A549 (cell line): ENCODE results near the gene LNPEP. TPM values are rescaled to one million over a fixed set of nuclear protein-coding genes. Genes with fewer than 3 reads are reported as not detected.
A peak's percentile ranks its signal among the peaks of the same experiment; 100 is the strongest.

Source experiments
- ATAC-seq, 2 experiments: fragments of 200-7000 bp in 1 of 2; fragments of >200 bp in 1 of 2; cut with Nextera tagmentation in 1 of 2; cut with Tn5 transposase in 1 of 2; 3 replicates each; pipeline versions ENCODE4 v1.8.0 to v1.9.1; 2018 to 2020; ENCODE audit warnings: mild to moderate bottlenecking in 1 of 2, moderate library complexity in 1 of 2
- CTCF ChIA-PET: fragments of 300-600 bp; sonication (Branson Sonifier 250); formaldehyde crosslinking; extraction: SDS; loops from one replicate; lab custom pipeline; 2021; ENCODE audit warnings: antibody characterized with exemption, inconsistent platforms; lab: Yijun Ruan, JAX
- POLR2A ChIA-PET: fragments of 350-600 bp; formaldehyde crosslinking; extraction: SDS; loops from one replicate; lab custom pipeline; 2021; ENCODE audit warnings: antibody characterized with exemption, inconsistent platforms; lab: Yijun Ruan, JAX
- DNase-seq, 2 experiments: peaks; one replicate each; pipeline versions ENCODE4 v3.0.0 to v3.0.0-alpha.2; 2011 to 2016; ENCODE audit warnings: low read depth in 1 of 2, low spot score in 1 of 2
- FAIRE-seq: peaks from 2 replicates; lab custom pipeline; 2011; peaks lifted over from hg19 to GRCh38; lab: Jason Lieb, UNC
- H3K27ac ChIP-seq, 2 experiments: fragments of >200 bp; sonication (Bioruptor Twin); formaldehyde crosslinking; 3 replicates each; pipeline ENCODE4 v1.5.1; 2016 to 2017
- H3K4me1 ChIP-seq: fragments of >200 bp; sonication (Bioruptor Twin); formaldehyde crosslinking; 3 replicates; pipeline ENCODE4 v1.6.1; 2016
- H3K4me2 ChIP-seq: fragments of >200 bp; sonication (Bioruptor Twin); formaldehyde crosslinking; 3 replicates; pipeline ENCODE4 v1.6.1; 2016
- H3K4me3 ChIP-seq: fragments of >200 bp; sonication (Bioruptor Twin); formaldehyde crosslinking; 3 replicates; pipeline ENCODE4 v1.5.1; 2016
- H3K9me3 ChIP-seq: fragments of >200 bp; sonication (Bioruptor Twin); formaldehyde crosslinking; 3 replicates; pipeline ENCODE4 v1.6.1; 2016
- BCL3 ChIP-seq: fragments of >200 bp; sonication (Bioruptor Twin); formaldehyde crosslinking; IDR thresholded peaks from 3 replicates; pipeline ENCODE4 v1.6.1; 2016
- BHLHE40 ChIP-seq: IDR thresholded peaks from 2 replicates; pipeline ENCODE4 v1.6.1; 2012; ENCODE audit warnings: low read depth, low read length, inconsistent platforms
- CBX8 ChIP-seq: fragments of 200-600 bp; sonication (generic); IDR thresholded peaks from 2 replicates; pipeline ENCODE4 v1.6.1; 2016
- CHD2 ChIP-seq: fragments of 150-350 bp; IDR thresholded peaks from 2 replicates; pipeline ENCODE4 v1.6.1; 2014; ENCODE audit warnings: low read length; ENCODE audit not compliant: partially characterized antibody
- CHD4 ChIP-seq: fragments of 200-600 bp; sonication (generic); IDR thresholded peaks from 2 replicates; pipeline ENCODE4 v1.6.1; 2016; ENCODE audit warnings: antibody characterized with exemption, mild to moderate bottlenecking, borderline replicate concordance
- CTCF ChIP-seq: fragments of >200 bp; sonication (Bioruptor Twin); formaldehyde crosslinking; IDR thresholded peaks from 3 replicates; pipeline ENCODE4 v1.5.1; 2016
- EHF ChIP-seq: fragments of 250-450 bp; sonication (Bioruptor Pico); IDR thresholded peaks from 2 replicates; pipeline ENCODE4 v1.5.0; 2020; ENCODE audit warnings: mild to moderate bottlenecking
- ELK1 ChIP-seq: fragments of 150-350 bp; IDR thresholded peaks from 2 replicates; pipeline ENCODE4 v1.6.1; 2014; ENCODE audit warnings: low read depth, mild to moderate bottlenecking, low read length
- EP300 ChIP-seq, 2 experiments: fragments of >200 bp; sonication (Bioruptor Twin); formaldehyde crosslinking; IDR thresholded peaks; 2 replicates in 1 of 2; 3 replicates in 1 of 2; pipeline ENCODE4 v1.6.1; 2016 to 2017
- ESRRA ChIP-seq: fragments of 150-350 bp; IDR thresholded peaks from 2 replicates; pipeline ENCODE4 v1.6.1; 2014; ENCODE audit warnings: mild to moderate bottlenecking, low read length, borderline replicate concordance
- FOSL2 ChIP-seq, 2 experiments: fragments of 450-650 bp in 1 of 2; fragments of >200 bp in 1 of 2; sonication (Bioruptor Twin) in 1 of 2; formaldehyde crosslinking; IDR thresholded peaks; 2 replicates each; pipeline versions ENCODE4 v1.5.0 to v1.6.1; 2016 to 2020; ENCODE audit warnings: mild to moderate bottlenecking in 1 of 2, moderate library complexity in 1 of 2
- FOXS1 ChIP-seq: fragments of 250-450 bp; sonication (Bioruptor Pico); IDR thresholded peaks from 2 replicates; pipeline ENCODE4 v1.5.0; 2020; ENCODE audit warnings: mild to moderate bottlenecking, moderate library complexity
- GATA3 ChIP-seq: IDR thresholded peaks from 2 replicates; pipeline ENCODE4 v1.6.1; 2012; ENCODE audit warnings: borderline replicate concordance
- HES2 ChIP-seq: fragments of >200 bp; sonication (Bioruptor Twin); formaldehyde crosslinking; IDR thresholded peaks from 2 replicates; pipeline ENCODE4 v1.6.1; 2016
- HEYL ChIP-seq: fragments of 250-450 bp; sonication (Bioruptor Pico); IDR thresholded peaks from 2 replicates; pipeline ENCODE4 v1.8.0; 2021; ENCODE audit warnings: mild to moderate bottlenecking, moderate library complexity
- HOXB13 ChIP-seq: fragments of 250-450 bp; sonication (Bioruptor Pico); IDR thresholded peaks from 2 replicates; pipeline ENCODE4 v1.5.0; 2020; ENCODE audit warnings: low read depth, mild to moderate bottlenecking, moderate library complexity
- HOXB5 ChIP-seq: fragments of 250-450 bp; sonication (Bioruptor Pico); IDR thresholded peaks from 2 replicates; pipeline ENCODE4 v1.5.0; 2020; ENCODE audit warnings: mild to moderate bottlenecking, moderate library complexity
- MAZ ChIP-seq: fragments of 150-350 bp; IDR thresholded peaks from 2 replicates; pipeline ENCODE4 v1.6.1; 2014; ENCODE audit warnings: antibody characterized with exemption, low read depth, low read length, borderline replicate concordance
- MYC ChIP-seq: IDR thresholded peaks from 2 replicates; pipeline ENCODE4 v1.6.1; 2012; ENCODE audit warnings: mild to moderate bottlenecking, inconsistent platforms, low read length, improper control_type of control experiment, borderline replicate concordance
- NPAS2 ChIP-seq: fragments of 250-450 bp; sonication (Bioruptor Pico); IDR thresholded peaks from 2 replicates; pipeline ENCODE4 v1.8.0; 2022; ENCODE audit warnings: mild to moderate bottlenecking, moderate library complexity, borderline replicate concordance
- RARB ChIP-seq: fragments of 250-450 bp; sonication (Bioruptor Pico); IDR thresholded peaks from 2 replicates; pipeline ENCODE4 v1.8.0; 2021; ENCODE audit warnings: mild to moderate bottlenecking, moderate library complexity
- RCOR1 ChIP-seq: fragments of 150-350 bp; IDR thresholded peaks from 2 replicates; pipeline ENCODE4 v1.6.1; 2014; ENCODE audit warnings: antibody characterized with exemption, low read length, low read depth
- RNF2 ChIP-seq: fragments of 200-600 bp; sonication (generic); IDR thresholded peaks from 2 replicates; pipeline ENCODE4 v1.6.1; 2016; ENCODE audit warnings: low read depth, mild to moderate bottlenecking, antibody characterized with exemption, moderate library complexity, borderline replicate concordance
- SMC3 ChIP-seq: fragments of >200 bp; sonication (Bioruptor Twin); formaldehyde crosslinking; IDR thresholded peaks from 3 replicates; pipeline ENCODE4 v1.6.1; 2018; ENCODE audit warnings: inconsistent platforms
- TFCP2L1 ChIP-seq: fragments of 250-450 bp; sonication (Bioruptor Pico); IDR thresholded peaks from 2 replicates; pipeline ENCODE4 v1.5.0; 2021; ENCODE audit warnings: mild to moderate bottlenecking
- TP53 ChIP-seq: fragments of 250-450 bp; sonication (Bioruptor Pico); IDR thresholded peaks from 2 replicates; pipeline ENCODE4 v1.5.0; 2021; ENCODE audit warnings: mild to moderate bottlenecking, moderate library complexity
- WGBS: methylation state at CpG from one replicate; pipeline ENCODE4 v1.1.6; 2017; ENCODE audit errors: missing lambda C conversion rate; 5-methylcytosine and 5-hydroxymethylcytosine counted together
- polyA plus RNA-seq, 4 experiments: library from polyadenylated mRNA; depleted of rRNA in 3 of 4; stranded (reverse); fragments of >200 nt; fragmentation: RNase III in 1 of 4; extraction: RNeasy Plus Mini Kit Qiagen cat#74134 plus additional on column Dnase treatment in 1 of 4; gene quantifications; 2 replicates in 3 of 4; 3 replicates in 1 of 4; pipeline ENCODE4 v1.2.3, GENCODE V29; 2011 to 2017
- TF ChIP-seq, protein P1 (sequence below): IDR thresholded peaks from 2 replicates; pipeline ENCODE4 v1.6.1; 2012
- TF ChIP-seq, protein P2 (sequence below): IDR thresholded peaks from 2 replicates; pipeline ENCODE4 v1.6.1; 2012; ENCODE audit warnings: low read depth, borderline replicate concordance
- TF ChIP-seq, protein P3 (sequence below): fragments of 250-450 bp; sonication (Bioruptor Pico); IDR thresholded peaks from 2 replicates; pipeline ENCODE4 v1.5.0; 2021; ENCODE audit warnings: mild to moderate bottlenecking, moderate library complexity, borderline replicate concordance

Gene LNPEP
- polyA plus RNA-seq, 2 of the 4 experiments (the other 2 are of a cell fraction) = 5.9 to 19.7 TPM

DNA sequence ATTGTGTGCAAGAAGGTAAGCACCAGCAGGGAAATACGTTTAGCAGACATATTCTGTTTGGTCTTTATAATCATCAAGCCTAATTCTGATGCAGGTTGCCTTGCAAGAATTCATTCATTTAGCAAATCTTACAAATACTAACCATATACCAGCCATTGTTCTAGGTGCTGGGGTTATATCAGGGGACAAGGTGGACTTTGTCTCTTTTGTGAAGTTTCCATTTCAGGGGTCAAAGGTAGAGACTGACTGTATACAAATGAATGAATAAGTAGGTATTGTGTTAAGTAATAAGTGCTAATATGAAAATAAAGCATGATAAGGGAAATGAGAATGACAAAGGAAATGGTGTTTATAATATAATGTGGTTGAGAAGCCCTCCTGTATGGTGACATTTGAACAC is 64.0 kb downstream of the LNPEP start:
- CTCF ChIA-PET = no interaction called here
- POLR2A ChIA-PET = no interaction called here
- DNase-seq (no peak), ATAC-seq (no peak), FAIRE-seq (no peak)
- Histone ChIP-seq H3K4me1 (no peaks in the 10 kb centered on the region), H3K4me2 (no peak overlapping the region), H3K27ac (no peak overlapping the region), H3K9me3 (no peaks in the 10 kb centered on the region), H3K4me3 (no peak overlapping the region)
- TF ChIP-seq MAZ = no peak
- no peak for TF ChIP-seq HOXB13 (CRISPR knock-in tag)
- no peak for TF ChIP-seq CHD2
- TF ChIP-seq RARB (CRISPR knock-in tag) = no peak
- TF ChIP-seq CBX8 = no peak
- no peak for TF ChIP-seq HOXB5 (CRISPR knock-in tag)
- no peak for TF ChIP-seq EHF (CRISPR knock-in tag)
- no peak for TF ChIP-seq ESRRA
- TF ChIP-seq FOXS1 (CRISPR knock-in tag) = no peak
- TF ChIP-seq ELK1 = no peak
- TF ChIP-seq EP300 (IDR thresholded peaks at IDR 0.05) = no peak
- no peak for TF ChIP-seq BHLHE40
- TF ChIP-seq GATA3 = no peak
- TF ChIP-seq, protein P1, sequence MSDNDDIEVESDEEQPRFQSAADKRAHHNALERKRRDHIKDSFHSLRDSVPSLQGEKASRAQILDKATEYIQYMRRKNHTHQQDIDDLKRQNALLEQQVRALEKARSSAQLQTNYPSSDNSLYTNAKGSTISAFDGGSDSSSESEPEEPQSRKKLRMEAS = no peak
- TF ChIP-seq NPAS2 (CRISPR knock-in tag) = no peak
- TF ChIP-seq RNF2 = no peak
- no peak for TF ChIP-seq CHD4
- TF ChIP-seq, protein P2, sequence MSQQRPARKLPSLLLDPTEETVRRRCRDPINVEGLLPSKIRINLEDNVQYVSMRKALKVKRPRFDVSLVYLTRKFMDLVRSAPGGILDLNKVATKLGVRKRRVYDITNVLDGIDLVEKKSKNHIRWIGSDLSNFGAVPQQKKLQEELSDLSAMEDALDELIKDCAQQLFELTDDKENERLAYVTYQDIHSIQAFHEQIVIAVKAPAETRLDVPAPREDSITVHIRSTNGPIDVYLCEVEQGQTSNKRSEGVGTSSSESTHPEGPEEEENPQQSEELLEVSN = no peak
- TF ChIP-seq MYC = no peak
- TF ChIP-seq SMC3 = no peak
- WGBS = 94% methylated on average over 1 of the region's 1 CpG

GRCh38 chr5:97000391-97000790 is 64.5 kb downstream of the LNPEP start:
- peak in 1 of 2 experiments; percentile 1 for DNase-seq
- no peaks in the 10 kb centered on the region for H3K9me3 ChIP-seq
- no peaks in the 10 kb centered on the region for H3K4me1 ChIP-seq
- ATAC-seq = no peak
- no peak overlapping the region for H3K27ac ChIP-seq
- ChIA-PET CTCF (no interaction called here), POLR2A (no interaction called here)
- WGBS = 61% methylated on average over 3 of the region's 3 CpGs
- no peak for TF ChIP-seq FOSL2 (IDR thresholded peaks at IDR 0.05)
- TF ChIP-seq FOSL2 (CRISPR knock-in tag; IDR thresholded peaks at IDR 0.05) = no peak
- no peak for TF ChIP-seq FOXS1 (CRISPR knock-in tag)
- no peak for TF ChIP-seq RARB (CRISPR knock-in tag)
- no peak for TF ChIP-seq BCL3
- no peak for TF ChIP-seq SMC3
- no peak for TF ChIP-seq HES2
- no peak for TF ChIP-seq RCOR1
- no peak for TF ChIP-seq BHLHE40
- TF ChIP-seq CHD2 = no peak
- no peak for TF ChIP-seq TP53 (CRISPR knock-in tag)
- TF ChIP-seq MYC = no peak
- no peak for TF ChIP-seq TFCP2L1 (CRISPR knock-in tag)
- no peak for TF ChIP-seq GATA3
- TF ChIP-seq, protein P3, sequence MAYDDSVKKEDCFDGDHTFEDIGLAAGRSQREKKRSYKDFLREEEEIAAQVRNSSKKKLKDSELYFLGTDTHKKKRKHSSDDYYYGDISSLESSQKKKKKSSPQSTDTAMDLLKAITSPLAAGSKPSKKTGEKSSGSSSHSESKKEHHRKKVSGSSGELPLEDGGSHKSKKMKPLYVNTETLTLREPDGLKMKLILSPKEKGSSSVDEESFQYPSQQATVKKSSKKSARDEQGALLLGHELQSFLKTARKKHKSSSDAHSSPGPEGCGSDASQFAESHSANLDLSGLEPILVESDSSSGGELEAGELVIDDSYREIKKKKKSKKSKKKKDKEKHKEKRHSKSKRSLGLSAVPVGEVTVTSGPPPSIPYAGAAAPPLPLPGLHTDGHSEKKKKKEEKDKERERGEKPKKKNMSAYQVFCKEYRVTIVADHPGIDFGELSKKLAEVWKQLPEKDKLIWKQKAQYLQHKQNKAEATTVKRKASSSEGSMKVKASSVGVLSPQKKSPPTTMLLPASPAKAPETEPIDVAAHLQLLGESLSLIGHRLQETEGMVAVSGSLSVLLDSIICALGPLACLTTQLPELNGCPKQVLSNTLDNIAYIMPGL (CRISPR knock-in tag) = no peak
- TF ChIP-seq CTCF = no peak
- no peak for TF ChIP-seq HEYL (CRISPR knock-in tag)
- no peak overlapping the region for H3K4me3 ChIP-seq
- H3K4me2 ChIP-seq = no peak overlapping the region
- FAIRE-seq = no peak
